ENCODE data around the gene CBLN3. TPM values are rescaled to one million over a fixed set of nuclear protein-coding genes. Genes with fewer than 3 reads are reported as not detected.
A peak's percentile ranks its signal among the peaks of the same experiment; 100 is the strongest.

The CBLN3 gene
- total and polyA plus RNA-seq, 4 donors = 1.3 to 10.2 (median 5.0) TPM

DNA sequence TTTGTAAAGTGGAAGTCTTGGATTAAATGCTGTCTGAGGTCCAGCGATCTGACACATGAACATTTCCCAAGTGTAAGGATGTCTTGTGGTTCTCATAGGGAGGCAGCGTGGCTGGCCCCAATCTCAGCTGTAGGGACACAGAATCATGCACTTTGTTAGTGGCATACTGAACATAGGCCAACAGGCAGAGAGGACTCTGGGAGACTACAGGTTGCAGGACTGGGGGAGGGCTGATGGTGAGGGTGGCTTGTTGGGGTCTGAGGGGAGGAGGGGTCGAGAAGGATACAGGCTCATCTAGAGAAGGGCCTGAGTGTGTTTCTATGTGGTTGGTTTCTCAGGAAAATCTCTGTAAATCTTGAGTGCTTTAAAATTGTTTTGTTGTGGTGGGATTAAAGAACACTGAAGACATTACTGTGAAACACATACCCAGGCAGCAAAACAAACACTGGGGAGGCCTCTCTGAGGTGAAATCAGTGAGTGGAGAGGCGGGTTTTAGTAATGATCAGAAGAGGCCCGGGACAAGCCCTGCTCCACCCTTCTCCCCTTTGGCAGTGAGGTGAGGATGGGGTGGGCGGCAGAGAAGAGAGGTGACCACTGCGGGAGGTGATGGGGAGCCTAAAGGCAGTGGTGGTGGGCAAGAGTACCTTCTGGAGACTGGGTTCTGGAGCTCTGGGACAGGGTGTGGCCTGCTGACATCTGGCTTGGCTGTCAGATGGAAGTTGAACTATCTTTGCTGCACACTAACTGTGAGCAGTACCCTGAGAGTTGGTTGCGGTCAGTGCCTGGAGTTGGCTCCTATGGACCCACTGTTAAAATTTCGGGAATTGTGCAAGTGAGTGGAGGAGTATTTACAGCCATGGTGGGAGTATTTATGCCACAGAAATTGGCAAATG is 27.4 kb downstream of the CBLN3 start:
- H3K27ac ChIP-seq (ENCODE audit: low read depth in 1 of 2, low read length in 2 of 2) = no peak overlapping the region
- no peak for DNase-seq
- no peak overlapping the region for H3K4me3 ChIP-seq (ENCODE audit: low read length in 2 of 2)
- H3K27me3 ChIP-seq (ENCODE audit: control insufficient read depth in 1 of 2, insufficient read depth in 2 of 2, low read length in 1 of 2) = no peaks in the 10 kb centered on the region
- no peaks in the 10 kb centered on the region for H3K36me3 ChIP-seq (ENCODE audit: control insufficient read depth in 1 of 2, insufficient read depth in 2 of 2, low read length in 1 of 2)
- intact Hi-C loops (cut with DNase I) = no loop called here
- no peaks in the 10 kb centered on the region for H3K9me3 ChIP-seq (ENCODE audit: control insufficient read depth, low read length)
- no peaks in the 10 kb centered on the region for H3K4me1 ChIP-seq (ENCODE audit: control insufficient read depth in 1 of 2, insufficient read depth in 2 of 2, low read length in 2 of 2)
- no peak for ATAC-seq (ENCODE audit: low FRiP score)
- WGBS, 2 donors = 56 to 66% methylated on average over 8 to 9 of the region's 9 CpGs

DNA sequence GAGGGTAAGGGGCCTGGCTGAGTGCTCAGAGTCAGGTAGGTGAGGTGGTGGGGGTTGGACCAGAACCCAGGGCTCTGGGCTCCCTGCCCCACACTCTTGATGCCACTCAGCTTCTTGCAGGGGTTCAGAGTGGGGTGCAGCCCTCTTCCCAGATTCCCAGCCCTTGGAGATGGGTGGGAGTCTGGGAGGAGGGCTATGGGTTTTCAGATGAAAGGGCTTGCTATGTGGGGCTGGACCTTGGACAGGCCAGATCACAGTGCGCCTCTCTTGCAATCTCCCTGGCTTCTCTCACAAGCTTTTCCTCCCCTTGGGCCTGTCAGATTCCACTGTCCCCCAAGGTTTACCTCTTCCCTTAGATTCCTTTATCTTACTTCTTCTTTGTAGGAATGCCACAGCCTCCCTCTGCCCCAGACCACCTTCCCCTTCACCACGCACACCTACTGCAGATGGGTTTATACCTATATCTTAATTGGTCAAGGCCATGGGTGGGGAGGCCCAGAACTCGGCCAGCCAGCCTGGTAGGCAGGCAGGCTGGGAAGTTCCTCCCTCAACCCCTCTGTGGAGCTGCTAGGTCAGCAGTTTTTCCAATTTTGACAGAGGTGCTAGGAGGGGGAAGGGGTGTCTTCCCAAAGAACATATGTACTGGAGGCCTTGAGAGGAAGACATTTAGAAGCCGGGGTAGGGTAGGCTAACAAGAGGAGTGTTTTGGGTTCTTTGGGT is 29.3 kb downstream of the CBLN3 start:
- no peaks in the 10 kb centered on the region for H3K4me1 ChIP-seq (ENCODE audit: control insufficient read depth in 1 of 2, insufficient read depth in 2 of 2, low read length in 2 of 2)
- peak in 1 of 2 donors; percentile 49 for DNase-seq

DNA sequence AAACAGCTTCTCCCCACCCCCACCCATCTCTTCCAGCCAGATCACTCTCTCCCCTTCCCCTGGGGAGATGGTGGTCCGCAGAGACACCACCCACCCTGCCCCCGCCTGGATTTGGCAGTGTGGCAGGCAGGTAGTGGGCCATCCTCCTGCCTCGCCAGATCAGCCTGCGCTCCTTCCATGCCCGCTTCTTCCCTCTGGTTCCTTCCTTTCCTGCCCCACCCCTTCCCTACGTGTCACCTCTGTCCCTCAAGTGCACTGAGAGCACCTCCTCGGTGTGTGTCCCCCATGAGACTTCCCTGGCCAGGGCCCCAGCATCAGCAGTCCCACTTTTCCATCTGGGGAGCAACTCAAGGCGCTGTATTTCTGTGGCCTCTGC is 30.0 kb downstream of the CBLN3 start:
- peak; percentile 20 for ATAC-seq (ENCODE audit: low FRiP score)
- no peaks in the 10 kb centered on the region for H3K36me3 ChIP-seq (ENCODE audit: control insufficient read depth in 1 of 2, insufficient read depth in 2 of 2, low read length in 1 of 2)
- no peaks in the 10 kb centered on the region for H3K4me1 ChIP-seq (ENCODE audit: control insufficient read depth in 1 of 2, insufficient read depth in 2 of 2, low read length in 2 of 2)
- no peak for DNase-seq
- no peaks in the 10 kb centered on the region for H3K27me3 ChIP-seq (ENCODE audit: control insufficient read depth in 1 of 2, insufficient read depth in 2 of 2, low read length in 1 of 2)
- 4 to 7% methylated on average over 7 to 8 of the region's 8 CpGs for WGBS, 2 donors
- intact Hi-C loops (cut with DNase I) = loop anchor here in 1 of 2 donors (1.0 to 2.0 kb wide), 2 partner anchors 31 to 48 kb away; partner anchors contain the start of gene NFATC4
- no peak overlapping the region for H3K27ac ChIP-seq (ENCODE audit: low read depth in 1 of 2, low read length in 2 of 2)
- H3K4me3 ChIP-seq (ENCODE audit: low read length in 2 of 2) = peak overlapping the region; percentile 58 to 93
- no peaks in the 10 kb centered on the region for H3K9me3 ChIP-seq (ENCODE audit: control insufficient read depth, low read length)

More for the DNA sequence above, 29.3 kb downstream of the CBLN3 start:
- Histone ChIP-seq H3K27me3 (ENCODE audit: control insufficient read depth in 1 of 2, insufficient read depth in 2 of 2, low read length in 1 of 2) (no peaks in the 10 kb centered on the region), H3K27ac (ENCODE audit: low read depth in 1 of 2, low read length in 2 of 2) (no peak overlapping the region), H3K36me3 (ENCODE audit: control insufficient read depth in 1 of 2, insufficient read depth in 2 of 2, low read length in 1 of 2) (no peaks in the 10 kb centered on the region), H3K4me3 (ENCODE audit: low read length in 2 of 2) (no peak overlapping the region), H3K9me3 (ENCODE audit: control insufficient read depth, low read length) (no peaks in the 10 kb centered on the region)
- ATAC-seq (ENCODE audit: low FRiP score) = no peak
- WGBS, 2 donors = 37 to 49% methylated on average over 4 of the region's 4 CpGs
- intact Hi-C loops (cut with DNase I) = loop anchor here in 1 of 2 donors (1.0 to 2.0 kb wide), 2 partner anchors 31 to 49 kb away; partner anchors contain the start of gene NFATC4

DNA sequence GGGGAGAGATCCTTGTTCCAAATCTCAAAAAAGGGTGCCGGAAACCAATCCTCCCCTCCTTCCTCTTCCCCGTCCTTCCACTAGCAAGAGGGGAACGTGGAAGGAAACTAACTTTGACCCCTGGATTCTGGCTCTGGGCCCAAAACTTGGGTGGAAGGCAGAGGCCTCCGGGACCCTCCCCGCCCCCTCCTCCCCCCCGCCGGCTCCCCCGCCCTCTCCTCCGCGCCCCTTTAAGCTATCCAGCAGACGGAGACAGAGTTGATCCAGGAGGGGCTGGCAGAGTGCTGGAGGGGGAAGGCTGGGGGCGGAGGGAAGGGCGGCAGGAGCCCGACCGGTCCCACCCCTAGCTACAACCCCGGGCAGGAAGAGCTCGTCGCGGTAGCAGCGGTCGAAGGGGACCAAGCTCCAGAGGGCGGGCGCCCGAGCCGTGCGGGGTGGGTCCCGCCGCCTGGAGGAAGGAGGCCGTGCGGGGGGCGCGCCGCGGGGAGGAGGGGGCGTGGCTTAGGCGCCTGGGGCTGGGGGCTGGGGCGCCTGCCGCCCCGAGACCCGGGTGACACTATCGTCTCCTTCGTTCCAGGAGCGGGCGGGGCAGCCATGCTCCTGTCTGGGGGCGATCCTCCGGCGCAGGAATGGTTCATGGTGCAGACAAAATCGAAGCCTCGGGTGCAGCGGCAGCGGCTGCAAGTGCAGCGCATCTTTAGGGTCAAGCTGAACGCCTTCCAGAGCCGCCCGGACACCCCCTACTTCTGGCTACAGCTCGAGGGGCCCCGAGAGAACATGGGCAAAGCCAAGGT is 30.6 kb downstream of the CBLN3 start, which contains the start of gene NYNRIN:
Gene NYNRIN, plus strand, starts transcription at position 351 of the 794 bp plus-strand sequence. Its CDS starts 244 bp downstream, at position 595.
- no peaks in the 10 kb centered on the region for H3K27me3 ChIP-seq (ENCODE audit: control insufficient read depth in 1 of 2, insufficient read depth in 2 of 2, low read length in 1 of 2)
- DNase-seq (peak; percentile 76 to 84), ATAC-seq (ENCODE audit: low FRiP score) (peak; percentile 79)
- no peaks in the 10 kb centered on the region for H3K9me3 ChIP-seq (ENCODE audit: control insufficient read depth, low read length)
- no peak within 1 kb of the TSS for H3K27ac ChIP-seq (ENCODE audit: low read depth in 1 of 2, low read length in 2 of 2)
- H3K4me1 ChIP-seq (ENCODE audit: control insufficient read depth in 1 of 2, insufficient read depth in 2 of 2, low read length in 2 of 2) = no peaks in the 10 kb centered on the region
- no peaks in the 10 kb centered on the region for H3K36me3 ChIP-seq (ENCODE audit: control insufficient read depth in 1 of 2, insufficient read depth in 2 of 2, low read length in 1 of 2)
- peak within 1 kb of the TSS; percentile 58 to 93 for H3K4me3 ChIP-seq (ENCODE audit: low read length in 2 of 2)
- 1 to 2% methylated on average over 22 to 57 of the region's 57 CpGs for WGBS, 2 donors
- intact Hi-C loops (cut with DNase I) = loop anchor here in 1 of 2 donors (1.0 to 2.0 kb wide), 2 partner anchors 30 to 48 kb away; partner anchors contain the start of gene NFATC4

DNA sequence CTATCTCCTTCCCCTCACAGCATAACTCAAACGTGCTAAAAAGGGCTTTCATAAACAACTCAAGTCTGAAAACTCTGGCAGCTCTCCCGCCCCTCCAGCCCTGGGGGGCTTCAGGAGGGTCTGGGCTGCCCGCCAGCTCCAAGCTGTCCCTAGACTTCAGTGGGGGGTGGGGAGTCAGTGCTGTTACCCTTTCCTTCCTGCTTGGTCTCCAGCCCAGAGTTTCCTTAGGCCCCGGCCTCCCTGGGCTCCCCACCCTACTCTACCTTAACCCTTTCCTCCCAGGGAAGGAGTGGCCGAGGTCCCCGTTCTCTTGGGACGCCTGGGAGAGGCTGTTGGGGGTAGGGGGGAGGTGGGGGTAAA is 31.2 kb downstream of the CBLN3 start:
- no peaks in the 10 kb centered on the region for H3K9me3 ChIP-seq (ENCODE audit: control insufficient read depth, low read length)
- ATAC-seq (ENCODE audit: low FRiP score) (peak; percentile 53), DNase-seq (no peak)
- 0 to 5% methylated on average over 7 of the region's 7 CpGs for WGBS, 2 donors
- peak overlapping the region; percentile 58 to 93 for H3K4me3 ChIP-seq (ENCODE audit: low read length in 2 of 2)
- no peaks in the 10 kb centered on the region for H3K36me3 ChIP-seq (ENCODE audit: control insufficient read depth in 1 of 2, insufficient read depth in 2 of 2, low read length in 1 of 2)
- no peaks in the 10 kb centered on the region for H3K4me1 ChIP-seq (ENCODE audit: control insufficient read depth in 1 of 2, insufficient read depth in 2 of 2, low read length in 2 of 2)
- no peak overlapping the region for H3K27ac ChIP-seq (ENCODE audit: low read depth in 1 of 2, low read length in 2 of 2)
- H3K27me3 ChIP-seq (ENCODE audit: control insufficient read depth in 1 of 2, insufficient read depth in 2 of 2, low read length in 1 of 2) = no peaks in the 10 kb centered on the region
- intact Hi-C loops (cut with DNase I) = loop anchor here in 1 of 2 donors (2.0 kb wide), 1 partner anchor 29 kb away; the partner anchor contains the start of gene NFATC4

DNA sequence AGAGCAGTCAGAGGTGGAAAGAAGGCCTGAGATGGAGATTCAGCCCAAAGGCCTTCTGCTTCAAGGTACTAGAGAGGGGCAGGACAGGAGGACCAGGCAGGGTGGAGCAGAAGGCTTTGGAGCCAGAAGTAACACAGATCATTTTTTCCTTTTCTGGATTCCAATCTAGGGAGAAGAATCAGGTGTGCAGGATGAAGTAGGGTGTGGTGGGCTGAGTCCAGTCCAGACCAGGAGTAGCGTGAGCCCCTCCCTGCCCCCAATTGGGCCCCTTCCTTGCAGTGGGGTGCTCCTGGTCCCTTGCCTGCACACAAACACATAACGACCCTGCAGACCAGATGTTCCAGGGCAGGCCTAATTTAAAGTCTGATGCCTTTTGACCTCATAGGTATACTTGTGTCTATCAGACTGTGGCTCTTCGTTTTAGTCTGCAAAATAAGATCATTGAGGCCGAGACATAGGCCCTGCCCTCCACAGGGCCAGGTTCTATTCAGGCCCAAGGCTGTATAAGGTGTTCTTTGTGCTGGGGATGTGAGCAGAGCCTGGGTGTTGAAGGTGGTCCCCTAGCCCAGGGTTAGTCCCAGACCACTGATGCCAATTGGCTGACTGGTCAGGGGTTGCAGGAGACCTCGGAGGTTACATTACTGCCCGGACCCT is 31.7 kb downstream of the CBLN3 start:
- no peak overlapping the region for H3K27ac ChIP-seq (ENCODE audit: low read depth in 1 of 2, low read length in 2 of 2)
- H3K27me3 ChIP-seq (ENCODE audit: control insufficient read depth in 1 of 2, insufficient read depth in 2 of 2, low read length in 1 of 2) = no peaks in the 10 kb centered on the region
- no peaks in the 10 kb centered on the region for H3K4me1 ChIP-seq (ENCODE audit: control insufficient read depth in 1 of 2, insufficient read depth in 2 of 2, low read length in 2 of 2)
- no peak overlapping the region for H3K4me3 ChIP-seq (ENCODE audit: low read length in 2 of 2)
- ATAC-seq (ENCODE audit: low FRiP score) (no peak), DNase-seq (no peak)
- H3K36me3 ChIP-seq (ENCODE audit: control insufficient read depth in 1 of 2, insufficient read depth in 2 of 2, low read length in 1 of 2) = no peaks in the 10 kb centered on the region
- intact Hi-C loops (cut with DNase I) = loop anchor here in 1 of 2 donors (2.0 kb wide), 1 partner anchor 29 kb away; the partner anchor contains the start of gene NFATC4
- 57% methylated on average over 6 of the region's 6 CpGs for WGBS, 2 donors
- no peaks in the 10 kb centered on the region for H3K9me3 ChIP-seq (ENCODE audit: control insufficient read depth, low read length)

DNA sequence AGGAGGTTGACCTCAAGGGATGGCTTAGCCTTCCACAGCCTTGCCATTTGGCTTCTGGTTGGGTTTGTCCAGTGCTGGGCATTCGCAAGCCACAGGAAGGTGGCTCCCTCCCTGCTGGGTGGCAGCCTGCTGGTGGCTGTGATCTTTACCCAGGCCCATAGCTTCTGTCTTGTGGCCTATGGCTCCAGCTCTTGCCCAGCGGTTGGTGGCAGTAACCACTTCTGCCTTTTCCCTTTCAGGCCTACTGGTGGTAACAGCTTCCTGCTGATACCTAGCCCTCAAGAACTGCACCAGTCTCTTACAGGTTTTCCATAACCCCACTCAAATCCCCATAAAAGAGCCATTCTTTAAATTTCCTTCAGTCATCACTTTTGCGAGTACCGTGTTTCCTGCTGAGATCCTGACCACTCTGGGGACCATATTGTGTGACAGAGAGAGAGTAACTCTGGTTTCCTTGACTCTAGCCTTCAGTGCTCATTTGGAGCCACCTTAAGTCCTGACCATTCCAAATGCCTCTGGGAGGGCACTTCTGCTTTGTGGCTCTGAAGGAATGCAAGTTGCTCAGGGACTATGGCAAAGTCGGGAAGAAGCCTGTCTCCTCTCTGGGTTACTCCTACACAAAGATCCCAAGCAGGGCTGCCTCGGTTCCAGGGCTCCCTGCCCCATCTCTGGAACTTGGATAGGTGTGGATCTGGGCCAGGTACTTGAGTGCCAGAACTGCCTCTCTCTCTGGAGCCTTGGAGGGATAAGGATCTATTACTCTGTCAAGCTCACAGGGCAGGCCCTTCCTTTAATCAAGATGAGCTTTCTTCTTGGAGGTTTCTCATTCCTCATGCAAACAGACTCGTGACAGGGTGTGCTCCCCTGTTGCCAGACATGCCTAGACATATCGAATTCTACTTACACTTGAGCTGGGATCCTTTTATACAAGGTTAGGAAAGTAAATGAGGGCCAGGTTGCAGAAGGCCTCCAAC is 33.6 kb downstream of the CBLN3 start:
- ATAC-seq (ENCODE audit: low FRiP score) = no peak
- peak in 1 of 2 donors; percentile 44 for DNase-seq
- WGBS, 2 donors = 64 to 66% methylated on average over 8 of the region's 8 CpGs
- no peaks in the 10 kb centered on the region for H3K4me1 ChIP-seq (ENCODE audit: control insufficient read depth in 1 of 2, insufficient read depth in 2 of 2, low read length in 2 of 2)
- intact Hi-C loops (cut with DNase I) = no loop called here
- H3K27me3 ChIP-seq (ENCODE audit: control insufficient read depth in 1 of 2, insufficient read depth in 2 of 2, low read length in 1 of 2) = no peaks in the 10 kb centered on the region
- H3K36me3 ChIP-seq (ENCODE audit: control insufficient read depth in 1 of 2, insufficient read depth in 2 of 2, low read length in 1 of 2) = no peaks in the 10 kb centered on the region
- no peak overlapping the region for H3K27ac ChIP-seq (ENCODE audit: low read depth in 1 of 2, low read length in 2 of 2)
- H3K9me3 ChIP-seq (ENCODE audit: control insufficient read depth, low read length) = no peaks in the 10 kb centered on the region
- no peak overlapping the region for H3K4me3 ChIP-seq (ENCODE audit: low read length in 2 of 2)

Measured in aorta (tissue), 5 donors.